Duodenal mucosa (tissue), 2 donors: ENCODE measurements around the gene SALL2.

Experiments
- H3K27ac ChIP-seq: one replicate; pipeline ENCODE4 v1.7.0; 2013; ENCODE audit warnings: low read depth, low read length
- H3K27me3 ChIP-seq, 2 donors: one replicate each; pipeline ENCODE4 v1.7.0; 2013; ENCODE audit warnings: low read length in 2 of 2, control low read depth in 1 of 2; ENCODE audit not compliant: insufficient read depth in 2 of 2, control insufficient read depth in 1 of 2
- H3K36me3 ChIP-seq, 2 donors: one replicate each; pipeline ENCODE4 v1.7.0; 2013; ENCODE audit warnings: low read length in 2 of 2, control low read depth in 1 of 2; ENCODE audit not compliant: insufficient read depth in 2 of 2, control insufficient read depth in 1 of 2
- H3K4me1 ChIP-seq, 2 donors: one replicate each; pipeline ENCODE4 v1.7.0; 2013; ENCODE audit warnings: low read length in 2 of 2, control low read depth in 1 of 2; ENCODE audit not compliant: insufficient read depth in 2 of 2, control insufficient read depth in 1 of 2
- H3K4me3 ChIP-seq, 2 donors: one replicate each; pipeline ENCODE4 v1.7.0; 2013; ENCODE audit warnings: low read length in 2 of 2, low read depth in 1 of 2
- H3K9ac ChIP-seq, 2 donors: one replicate each; pipeline ENCODE4 v1.7.0; 2013; ENCODE audit warnings: low read length in 2 of 2, low read depth in 1 of 2
- H3K9me3 ChIP-seq, 2 donors: one replicate each; pipeline ENCODE4 v1.7.0; 2013; ENCODE audit warnings: low read length in 2 of 2, control low read depth in 1 of 2; ENCODE audit not compliant: control insufficient read depth in 1 of 2

Gene SALL2

DNA sequence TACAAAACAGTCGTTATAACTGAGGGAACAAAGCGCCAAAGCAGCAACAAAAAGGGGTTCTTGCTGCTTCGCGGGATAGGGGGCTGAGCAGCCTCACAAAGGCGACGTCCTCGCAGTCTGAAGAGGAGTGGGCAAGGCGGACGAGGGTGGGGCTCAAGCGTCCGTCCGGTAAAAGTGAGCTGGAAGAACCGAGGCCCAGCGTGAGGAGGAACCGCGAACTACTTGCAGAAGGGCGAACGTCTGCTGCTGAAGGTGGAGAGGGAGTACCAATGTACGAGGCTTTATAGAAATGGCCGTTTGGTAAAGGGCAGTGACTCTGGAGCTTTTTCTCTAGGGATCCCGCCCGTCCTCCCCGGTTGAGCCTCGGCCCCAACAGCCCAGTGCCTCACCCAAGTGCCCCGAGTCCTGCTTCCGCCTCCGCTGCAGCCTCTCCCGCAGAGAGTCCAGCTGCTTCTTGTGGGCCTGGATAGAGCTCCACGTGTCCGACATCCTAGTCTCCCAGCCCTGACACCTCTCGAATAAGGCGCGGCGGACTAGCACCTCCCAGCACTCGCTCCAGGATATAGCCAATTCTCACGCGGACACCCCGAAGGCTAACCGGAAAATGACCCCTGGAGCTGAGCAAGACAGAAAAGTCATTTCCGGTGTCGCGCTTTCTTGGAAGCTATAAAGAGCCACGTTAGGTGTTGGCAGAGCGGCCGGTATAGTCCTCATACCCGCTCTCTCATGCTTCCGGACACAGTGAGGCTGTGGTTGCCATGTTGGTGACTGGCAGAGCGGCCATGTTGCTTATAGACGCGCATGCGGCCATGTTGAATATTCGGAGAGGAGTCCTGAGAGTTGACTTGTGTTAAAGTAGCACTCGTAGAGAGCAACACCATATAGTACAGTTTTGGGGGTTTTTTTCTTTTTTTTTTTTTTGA lies 15.2 kb downstream of the SALL2 start, which contains the start of gene METTL3:
Gene METTL3 (minus strand): TSS at position 606 of the 923 bp plus-strand sequence. CDS start 117 bp downstream, at position 489.
- Histone ChIP-seq H3K9ac (peak within 1 kb of the TSS; percentile 84 to 91), H3K27me3 (no peaks in the 10 kb centered on the region)

DNA sequence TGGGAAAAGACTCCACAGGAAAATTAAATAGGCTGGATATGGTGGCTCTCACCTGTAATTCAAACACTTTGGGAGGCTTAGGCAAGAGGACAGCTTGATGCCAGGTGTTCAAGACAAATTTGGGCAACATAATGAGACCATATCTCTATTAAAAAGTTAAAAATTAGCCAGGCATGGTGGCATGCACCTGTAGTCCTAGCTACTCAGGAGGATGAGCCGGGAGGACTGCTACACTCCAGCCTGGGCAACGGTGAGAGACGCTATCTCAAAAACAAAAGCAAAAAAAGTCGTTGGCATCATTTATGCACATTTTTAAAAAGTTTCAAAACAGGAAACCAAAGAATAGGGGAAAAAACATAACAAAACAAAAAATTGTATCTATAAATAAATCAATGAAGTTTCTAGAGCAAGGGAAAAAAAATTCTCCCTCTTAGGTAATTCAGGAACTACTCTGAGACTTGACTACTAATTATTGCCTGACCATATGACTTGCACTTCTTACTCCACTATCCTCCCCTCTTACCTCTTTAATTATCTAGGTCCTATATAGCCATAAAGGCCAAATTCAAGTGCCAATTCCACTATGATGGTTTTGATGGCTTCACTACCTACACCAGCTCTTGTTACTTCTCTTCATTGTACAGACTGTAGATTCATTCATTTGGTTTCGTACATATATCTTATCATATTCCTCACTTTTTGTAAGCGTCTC lies 16.6 kb downstream of the SALL2 start:
- no peak overlapping the region for H3K27ac ChIP-seq
- H3K4me1 ChIP-seq: peaks cover 14 to 15% of the 10 kb centered on the region in 2 donors
- H3K27me3 ChIP-seq: no peaks in the 10 kb centered on the region
- peak overlapping the region; percentile 87 to 95 for H3K4me3 ChIP-seq
- H3K9ac ChIP-seq: peak overlapping the region in 1 of 2 donors; percentile 84
- H3K9me3 ChIP-seq: no peaks in the 10 kb centered on the region
- H3K36me3 ChIP-seq: peaks cover 3 to 10% of the 10 kb centered on the region in 2 donors

More for the DNA sequence above, 15.2 kb downstream of the SALL2 start, which contains the start of gene METTL3:
- H3K27ac ChIP-seq: peak within 1 kb of the TSS; percentile 83
- H3K4me3 ChIP-seq: peak within 1 kb of the TSS; percentile 87 to 95
- H3K36me3 ChIP-seq: peaks cover 0 to 10% of the 10 kb centered on the region in 2 donors
- H3K9me3 ChIP-seq: no peaks in the 10 kb centered on the region
- H3K4me1 ChIP-seq: peaks cover 14 to 15% of the 10 kb centered on the region in 2 donors

DNA sequence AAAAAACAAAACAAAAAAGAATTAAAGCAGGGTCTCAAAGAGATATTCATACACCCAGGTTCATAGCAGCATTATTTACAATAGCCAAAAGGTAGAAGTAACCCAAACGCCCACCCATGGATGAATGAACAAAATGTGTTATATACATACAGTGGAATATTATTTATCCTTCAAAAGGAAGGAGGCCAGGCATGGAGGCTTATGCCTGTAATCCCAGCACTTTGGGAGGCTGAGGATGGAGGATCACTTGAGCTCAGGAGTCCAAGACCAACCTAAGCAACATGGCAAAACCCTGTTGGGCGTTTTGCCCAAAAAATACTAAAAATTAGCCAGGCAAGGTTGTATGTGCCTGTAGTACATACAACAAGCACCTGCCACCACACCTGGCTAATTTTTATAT lies 19.6 kb downstream of the SALL2 start:
- H3K4me3 ChIP-seq: no peak overlapping the region
- H3K27ac ChIP-seq: no peak overlapping the region
- H3K9me3 ChIP-seq: no peaks in the 10 kb centered on the region
- no peak overlapping the region for H3K9ac ChIP-seq
- peaks cover 14 to 15% of the 10 kb centered on the region in 2 donors for H3K4me1 ChIP-seq
- H3K27me3 ChIP-seq: no peaks in the 10 kb centered on the region
- H3K36me3 ChIP-seq: peaks cover 12 to 33% of the 10 kb centered on the region in 2 donors

DNA sequence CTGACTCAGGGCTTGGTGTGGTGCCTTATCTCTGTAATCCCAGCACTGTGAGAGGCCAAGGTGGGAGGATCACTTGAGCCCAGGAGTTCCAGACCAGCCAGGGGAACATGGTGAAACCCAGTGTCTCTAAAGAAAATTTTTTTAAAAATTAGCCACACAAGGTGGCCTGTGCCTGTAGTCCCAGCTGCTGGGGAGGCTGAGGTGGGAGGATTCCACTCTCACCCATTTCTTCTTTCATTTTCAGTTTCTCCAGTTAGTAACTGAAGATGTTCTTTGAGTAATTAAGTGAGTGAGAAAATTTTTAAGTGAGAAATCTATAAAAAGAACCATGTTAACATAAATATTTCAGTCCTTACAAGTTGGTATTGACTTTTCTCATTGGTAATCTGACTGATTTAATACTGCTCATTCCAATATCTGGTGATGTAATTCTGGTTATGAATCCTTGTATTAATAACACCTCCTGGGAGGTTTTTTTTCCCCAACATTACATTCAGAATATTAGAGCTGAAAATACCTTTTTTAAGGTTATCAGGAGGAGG lies 21.1 kb downstream of the SALL2 start:
- peaks cover 10 to 11% of the 10 kb centered on the region in 2 donors for H3K4me1 ChIP-seq
- no peaks in the 10 kb centered on the region for H3K9me3 ChIP-seq
- H3K27ac ChIP-seq: no peak overlapping the region
- peaks cover 12 to 46% of the 10 kb centered on the region in 2 donors for H3K36me3 ChIP-seq
- no peak overlapping the region for H3K9ac ChIP-seq
- no peaks in the 10 kb centered on the region for H3K27me3 ChIP-seq
- H3K4me3 ChIP-seq: no peak overlapping the region

DNA sequence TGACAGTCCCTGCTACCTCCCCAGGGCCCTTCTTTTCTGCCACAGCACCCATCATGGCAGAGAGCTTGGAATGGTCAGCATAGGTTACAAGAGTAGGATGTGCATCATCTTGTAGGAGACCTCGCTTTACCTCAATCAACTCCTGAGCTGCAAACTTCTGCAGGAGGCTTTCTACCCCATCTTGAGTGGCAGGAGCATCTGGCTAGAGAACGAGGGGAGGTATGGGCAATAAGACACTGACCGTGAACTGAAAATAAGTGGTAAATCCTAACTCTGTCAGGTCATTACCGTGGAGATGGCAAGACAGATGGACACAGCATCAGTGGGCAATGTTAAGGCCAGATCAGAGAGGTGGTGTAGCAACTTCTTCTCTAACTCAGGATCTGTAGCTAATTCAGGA lies 22.8 kb downstream of the SALL2 start:
- H3K4me1 ChIP-seq: no peaks in the 10 kb centered on the region
- no peaks in the 10 kb centered on the region for H3K9me3 ChIP-seq
- H3K9ac ChIP-seq: no peak overlapping the region
- no peaks in the 10 kb centered on the region for H3K27me3 ChIP-seq
- H3K4me3 ChIP-seq: no peak overlapping the region
- peaks cover 27 to 62% of the 10 kb centered on the region in 2 donors for H3K36me3 ChIP-seq
- H3K27ac ChIP-seq: no peak overlapping the region

DNA sequence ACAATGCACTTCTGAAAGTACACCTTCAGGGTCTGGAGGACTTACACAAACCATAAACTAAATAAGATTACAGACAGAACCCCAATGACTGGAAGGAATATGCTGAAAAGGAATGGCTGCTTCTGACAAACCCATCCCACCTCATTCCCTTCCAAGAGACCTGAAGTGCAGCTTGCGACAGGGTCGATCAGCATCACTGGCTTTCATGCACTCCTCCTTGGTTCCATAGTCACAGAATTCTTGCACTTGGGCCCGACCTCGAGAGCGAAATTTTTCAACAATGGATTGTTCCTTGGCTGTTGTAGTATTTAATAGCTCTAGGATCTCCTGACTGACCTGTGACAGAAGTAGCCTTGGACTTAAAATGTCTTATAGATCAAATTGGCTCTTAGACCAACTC lies 24.6 kb downstream of the SALL2 start:
- H3K36me3 ChIP-seq: peaks cover 35 to 69% of the 10 kb centered on the region in 2 donors

DNA sequence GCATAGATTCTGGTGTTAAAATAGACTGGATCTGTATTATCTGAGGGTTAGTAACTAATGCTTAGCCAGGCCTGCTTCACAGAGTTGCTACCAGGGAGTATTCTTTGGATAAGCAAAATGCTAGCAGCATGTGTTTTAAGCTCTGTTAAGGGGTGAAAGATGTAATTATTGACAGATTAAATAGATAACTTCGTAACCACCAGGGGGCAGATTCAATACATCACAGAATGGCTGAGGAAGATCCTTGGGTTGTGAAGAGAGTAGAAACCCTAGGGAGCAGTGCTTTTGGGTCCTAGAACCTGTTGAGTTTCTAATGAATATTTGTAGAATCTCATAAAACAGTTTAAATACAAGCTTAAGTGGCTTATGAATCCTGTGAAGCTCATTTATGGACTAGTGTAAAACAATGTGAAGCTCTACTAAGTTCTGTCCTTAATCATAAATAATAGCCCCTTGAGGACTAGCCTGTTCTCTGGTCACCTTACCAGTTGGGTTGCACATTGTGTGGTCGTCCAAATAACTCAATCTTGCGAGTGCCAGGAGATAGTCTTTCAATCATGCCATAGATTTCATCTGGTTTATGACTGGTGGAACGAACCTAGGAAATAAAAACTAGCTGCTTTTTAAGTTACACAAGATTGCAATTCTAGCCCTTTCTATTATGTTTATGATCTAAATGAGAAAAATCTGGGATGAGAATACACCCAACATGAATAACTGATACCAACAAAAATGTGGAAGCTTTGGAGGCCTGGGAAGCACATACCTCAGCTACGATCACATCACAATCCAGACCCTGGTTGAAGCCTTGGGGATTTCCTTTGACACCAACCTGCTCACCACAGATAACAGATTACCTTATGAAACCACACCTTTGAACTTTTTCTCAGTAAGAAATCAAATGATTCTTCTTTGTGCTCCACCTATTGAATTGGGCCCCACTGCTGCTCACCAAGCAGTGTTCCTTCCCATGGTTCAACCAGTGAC lies 27.3 kb downstream of the SALL2 start:
- H3K27me3 ChIP-seq: no peaks in the 10 kb centered on the region
- H3K4me1 ChIP-seq: no peaks in the 10 kb centered on the region
- no peak overlapping the region for H3K27ac ChIP-seq
- no peaks in the 10 kb centered on the region for H3K9me3 ChIP-seq
- H3K36me3 ChIP-seq: peaks cover 46 to 89% of the 10 kb centered on the region in 2 donors
- no peak overlapping the region for H3K4me3 ChIP-seq
- no peak overlapping the region for H3K9ac ChIP-seq

More for the DNA sequence above, 24.6 kb downstream of the SALL2 start:
- no peaks in the 10 kb centered on the region for H3K4me1 ChIP-seq
- no peaks in the 10 kb centered on the region for H3K27me3 ChIP-seq
- H3K4me3 ChIP-seq: no peak overlapping the region
- H3K9me3 ChIP-seq: no peaks in the 10 kb centered on the region
- H3K27ac ChIP-seq: no peak overlapping the region
- no peak overlapping the region for H3K9ac ChIP-seq

DNA sequence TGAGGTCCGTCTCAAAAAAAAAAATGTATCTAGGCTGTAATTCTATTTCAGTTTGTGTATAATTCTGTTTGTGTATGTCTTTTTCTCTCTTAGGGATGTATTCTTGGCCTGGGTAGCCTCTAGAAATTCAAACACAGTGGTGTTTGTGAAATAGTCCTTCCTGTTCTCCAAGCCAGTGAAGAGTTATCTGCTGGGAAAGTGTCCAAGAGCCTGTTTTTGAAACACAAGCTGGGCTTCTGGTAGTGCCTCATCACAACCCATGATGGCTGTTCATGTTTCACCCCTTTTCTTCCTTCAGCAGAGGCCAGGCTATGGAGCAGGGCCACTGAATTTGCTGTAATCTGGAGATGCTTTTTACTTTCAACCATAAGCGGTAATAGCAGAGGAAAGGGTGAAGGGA lies 29.7 kb downstream of the SALL2 start:
- Histone ChIP-seq H3K4me1 (no peaks in the 10 kb centered on the region), H3K9me3 (no peaks in the 10 kb centered on the region), H3K27ac (no peak overlapping the region), H3K36me3 (peaks cover 54 to 83% of the 10 kb centered on the region in 2 donors), H3K9ac (no peak overlapping the region), H3K27me3 (no peaks in the 10 kb centered on the region), H3K4me3 (no peak overlapping the region)
